Calu3 (cell line): ENCODE measurements around the gene FGF1. TPM values are rescaled to one million over a fixed set of nuclear protein-coding genes. Genes with fewer than 3 reads are reported as not detected.

Experiments
- BruUV-seq: library from RNA; stranded (reverse); fragments of 400-500 nt; replicated peaks from 2 replicates; lab custom pipeline; 2021; lab: Mats Ljungman, UMichigan
- CTCF ChIA-PET: fragments of 300-600 bp; sonication (Branson Sonifier 250); formaldehyde crosslinking; loops from one replicate; lab custom pipeline; 2022; ENCODE audit warnings: antibody characterized with exemption; lab: Charles Lee
- DNase-seq: peaks from one replicate; pipeline ENCODE4 v3.0.0; 2022
- H3K27ac Mint-ChIP-seq: one replicate; pipeline ENCODE4 v1.8.0; 2022; ENCODE audit warnings: mixed read lengths; ENCODE audit not compliant: unreplicated experiment
- H3K27me3 Mint-ChIP-seq: one replicate; pipeline ENCODE4 v1.8.0; 2022; ENCODE audit warnings: mixed read lengths; ENCODE audit not compliant: unreplicated experiment
- H3K36me3 Mint-ChIP-seq: one replicate; pipeline ENCODE4 v1.8.0; 2022; ENCODE audit warnings: mild to moderate bottlenecking, moderate library complexity, mixed read lengths; ENCODE audit not compliant: insufficient read depth, unreplicated experiment
- H3K4me1 Mint-ChIP-seq: one replicate; pipeline ENCODE4 v1.8.0; 2022; ENCODE audit warnings: mild to moderate bottlenecking, low read depth, mixed read lengths; ENCODE audit not compliant: unreplicated experiment
- H3K4me3 Mint-ChIP-seq: one replicate; pipeline ENCODE4 v1.8.0; 2022; ENCODE audit warnings: mild to moderate bottlenecking, low read depth, moderate library complexity, mixed read lengths; ENCODE audit not compliant: unreplicated experiment
- H3K9me3 Mint-ChIP-seq: one replicate; pipeline ENCODE4 v1.8.0; 2022; ENCODE audit warnings: low read depth, mixed read lengths; ENCODE audit not compliant: unreplicated experiment
- intact Hi-C: fragments of 100-400 bp; cut with micrococcal nuclease; formaldehyde crosslinking; loops from one replicate; pipeline ENCODE4 v1.10.0; 2022; ENCODE audit not compliant: unreplicated experiment
- total RNA-seq: library from RNA; stranded (reverse); gene quantifications from 2 replicates; pipeline ENCODE4 v1.2.3, GENCODE V29; 2022
- TF ChIP-seq, protein P1 (sequence below): fragments of 200-600 bp; IDR thresholded peaks from one replicate; pipeline ENCODE4 v1.8.0; 2022; ENCODE audit warnings: antibody characterized with exemption; ENCODE audit not compliant: unreplicated experiment

FGF1 gene
- total RNA-seq, 1 experiment from 2014 or later, result not detected

DNA sequence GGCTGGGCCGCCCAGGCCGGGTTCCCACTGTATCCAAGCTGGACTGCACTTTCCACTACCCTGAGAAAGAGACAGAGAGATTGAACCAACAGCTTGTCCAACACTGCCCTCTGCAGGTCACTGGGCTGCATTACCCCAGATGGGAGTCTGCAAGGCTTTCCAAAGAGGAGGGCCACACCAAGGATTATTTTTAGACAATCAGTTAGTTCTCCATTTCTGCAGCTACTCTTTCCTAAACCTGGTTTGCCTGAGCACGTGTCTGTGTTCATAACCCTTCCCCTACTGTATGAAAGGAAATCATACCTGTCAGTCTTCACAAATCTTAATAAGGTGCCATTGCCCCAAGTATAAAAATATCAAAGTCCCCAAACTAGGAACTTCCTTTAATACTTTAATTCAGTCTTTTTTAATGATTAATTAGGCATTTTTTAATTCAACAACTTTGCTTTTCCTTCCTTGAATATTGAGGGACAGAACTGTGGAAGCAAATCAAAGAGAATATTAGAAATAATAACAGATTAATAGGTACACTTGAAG is 13.4 kb upstream of the FGF1 start:
- no peak overlapping the region for H3K27ac Mint-ChIP-seq
- TF ChIP-seq, protein P1, sequence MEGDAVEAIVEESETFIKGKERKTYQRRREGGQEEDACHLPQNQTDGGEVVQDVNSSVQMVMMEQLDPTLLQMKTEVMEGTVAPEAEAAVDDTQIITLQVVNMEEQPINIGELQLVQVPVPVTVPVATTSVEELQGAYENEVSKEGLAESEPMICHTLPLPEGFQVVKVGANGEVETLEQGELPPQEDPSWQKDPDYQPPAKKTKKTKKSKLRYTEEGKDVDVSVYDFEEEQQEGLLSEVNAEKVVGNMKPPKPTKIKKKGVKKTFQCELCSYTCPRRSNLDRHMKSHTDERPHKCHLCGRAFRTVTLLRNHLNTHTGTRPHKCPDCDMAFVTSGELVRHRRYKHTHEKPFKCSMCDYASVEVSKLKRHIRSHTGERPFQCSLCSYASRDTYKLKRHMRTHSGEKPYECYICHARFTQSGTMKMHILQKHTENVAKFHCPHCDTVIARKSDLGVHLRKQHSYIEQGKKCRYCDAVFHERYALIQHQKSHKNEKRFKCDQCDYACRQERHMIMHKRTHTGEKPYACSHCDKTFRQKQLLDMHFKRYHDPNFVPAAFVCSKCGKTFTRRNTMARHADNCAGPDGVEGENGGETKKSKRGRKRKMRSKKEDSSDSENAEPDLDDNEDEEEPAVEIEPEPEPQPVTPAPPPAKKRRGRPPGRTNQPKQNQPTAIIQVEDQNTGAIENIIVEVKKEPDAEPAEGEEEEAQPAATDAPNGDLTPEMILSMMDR, result peak; percentile 99
- H3K4me3 Mint-ChIP-seq, result no peak overlapping the region
- CTCF ChIA-PET, result interaction anchor here (0.6 to 3.9 kb wide), 12 partner anchors 8 to 395 kb away, joined by 3 to 93 read pairs (median 6); no protein-coding TSS in a partner anchor
- DNase-seq, result peak; percentile 93
- intact Hi-C loops, result loop anchor here (1.0 to 2.0 kb wide), 3 partner anchors 44 to 546 kb away; no protein-coding TSS in a partner anchor
- peaks cover 16% of the 10 kb centered on the region for H3K27me3 Mint-ChIP-seq
- no TSS peak for BruUV-seq
- no peaks in the 10 kb centered on the region for H3K36me3 Mint-ChIP-seq
- H3K4me1 Mint-ChIP-seq, result peaks cover 22% of the 10 kb centered on the region
- H3K9me3 Mint-ChIP-seq, result no peaks in the 10 kb centered on the region

DNA sequence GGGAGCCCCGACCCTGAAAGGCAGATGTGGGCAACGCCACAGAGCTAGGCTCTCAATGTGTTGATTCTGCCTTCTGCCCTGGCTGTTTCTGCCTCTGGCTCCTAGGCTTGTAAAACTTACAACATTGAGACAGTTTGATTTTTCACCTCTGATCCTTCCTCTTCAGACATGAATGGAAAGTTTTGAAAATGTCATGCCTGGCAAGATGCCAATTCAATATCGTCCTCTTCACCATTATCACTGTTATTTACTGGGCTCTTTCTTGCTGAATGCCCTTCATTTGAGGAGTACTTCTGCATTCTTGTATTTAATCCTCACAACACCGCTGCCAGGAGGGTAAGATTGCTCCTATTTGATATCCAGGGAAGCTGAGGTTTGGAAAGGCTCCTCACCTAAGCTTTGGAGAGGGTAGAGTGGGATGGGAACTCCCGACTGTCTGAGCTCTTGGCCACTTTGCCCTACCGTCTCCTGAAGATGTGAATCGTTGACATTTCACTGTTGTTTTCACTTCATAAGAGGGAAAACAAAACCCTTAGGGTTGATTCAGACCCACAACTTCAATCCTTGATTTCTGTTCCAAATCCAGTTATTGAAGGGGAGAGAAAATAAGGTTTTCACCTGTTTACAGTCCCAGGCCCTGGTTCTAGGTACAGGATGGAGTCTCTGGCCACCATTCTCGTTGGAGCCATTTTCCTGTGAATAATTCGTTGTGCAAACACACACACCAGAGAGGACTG is 12.7 kb upstream of the FGF1 start:
- Mint-ChIP-seq H3K4me3 (no peak overlapping the region), H3K9me3 (no peaks in the 10 kb centered on the region), H3K36me3 (no peaks in the 10 kb centered on the region), H3K27ac (no peak overlapping the region), H3K27me3 (peaks cover 16% of the 10 kb centered on the region), H3K4me1 (peaks cover 22% of the 10 kb centered on the region)
- intact Hi-C loops, result loop anchor here (1.0 to 2.0 kb wide), 3 partner anchors 43 to 546 kb away; no protein-coding TSS in a partner anchor
- no peak for DNase-seq
- CTCF ChIA-PET, result interaction anchor here (1.0 to 3.9 kb wide), 10 partner anchors 9 to 150 kb away, joined by 3 to 93 read pairs (median 6); no protein-coding TSS in a partner anchor
- no TSS peak for BruUV-seq
- TF ChIP-seq, protein P1, result no peak

DNA sequence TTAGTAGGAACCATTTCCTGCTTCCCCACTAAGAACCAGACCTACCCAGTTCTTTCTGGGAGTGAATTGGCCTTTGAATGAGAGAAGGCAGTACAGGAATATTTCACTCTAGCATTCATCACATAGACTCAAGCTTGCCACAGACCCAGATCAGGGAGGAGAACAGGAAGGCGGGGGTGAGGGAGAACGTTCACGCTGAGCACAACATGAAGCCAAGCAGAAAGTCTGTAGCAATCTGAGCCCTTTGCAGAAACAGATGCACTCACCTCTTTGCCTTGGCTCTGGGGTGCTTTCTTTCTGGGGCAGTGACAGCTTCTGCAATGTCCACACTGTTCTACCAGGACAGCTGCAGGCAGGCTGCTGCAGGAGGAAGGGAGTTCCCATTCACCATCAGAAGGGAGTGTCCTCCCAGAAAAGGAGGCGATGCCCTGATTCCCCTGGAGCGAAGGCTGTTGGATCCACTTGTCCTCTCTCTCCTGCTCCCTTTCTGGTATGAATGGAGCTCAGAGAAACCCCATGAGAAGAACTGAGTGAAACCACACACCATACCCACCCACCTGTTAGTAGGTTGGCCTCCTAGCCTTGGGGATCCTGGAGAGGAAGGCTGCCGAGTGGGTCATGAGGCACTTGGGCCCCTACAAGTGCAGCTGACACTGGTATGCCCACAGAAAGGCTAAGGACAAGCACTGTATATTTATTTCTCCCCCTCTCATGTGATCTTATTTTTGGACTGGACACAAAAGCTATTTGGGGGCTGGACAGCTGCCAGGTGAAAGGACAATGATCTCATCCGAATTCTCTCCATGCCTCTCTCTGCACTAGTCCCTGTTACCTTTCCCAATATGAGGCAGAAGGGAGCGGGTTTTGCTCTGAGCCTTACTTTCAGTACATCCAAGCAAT is 11.7 kb upstream of the FGF1 start:
- Mint-ChIP-seq H3K4me3 (no peak overlapping the region), H3K4me1 (peaks cover 22% of the 10 kb centered on the region), H3K27me3 (peaks cover 16% of the 10 kb centered on the region), H3K27ac (no peak overlapping the region), H3K9me3 (no peaks in the 10 kb centered on the region), H3K36me3 (no peaks in the 10 kb centered on the region)
- TF ChIP-seq, protein P1, result no peak
- no TSS peak for BruUV-seq
- DNase-seq, result no peak
- intact Hi-C loops, result loop anchor here (2.0 kb wide), 1 partner anchor 545 kb away; no protein-coding TSS in a partner anchor
- CTCF ChIA-PET, result interaction anchor here (1.2 to 3.9 kb wide), 3 partner anchors 9 to 86 kb away, joined by 3 to 93 read pairs (median 15); no protein-coding TSS in a partner anchor

DNA sequence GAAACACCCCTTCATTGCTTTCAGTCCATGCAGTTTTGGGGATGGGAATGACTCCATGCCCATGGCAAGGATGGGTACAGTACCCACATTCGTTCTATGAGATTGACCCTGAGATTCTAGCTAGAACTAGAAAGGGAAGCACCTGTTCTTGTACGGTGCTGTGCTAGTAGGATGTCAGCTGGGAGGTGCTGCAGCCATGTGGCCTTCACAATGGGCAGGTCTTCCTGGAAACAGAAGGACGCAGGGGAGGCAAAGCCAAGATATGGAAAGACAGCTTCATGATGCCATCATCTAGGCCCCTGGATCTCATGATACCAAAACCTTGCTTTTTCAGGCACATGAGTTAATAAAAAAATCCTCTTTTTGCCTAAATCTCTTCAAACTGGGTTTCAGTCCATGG is 10.5 kb upstream of the FGF1 start:
- intact Hi-C loops, result no loop called here
- peaks cover 22% of the 10 kb centered on the region for H3K4me1 Mint-ChIP-seq
- H3K27me3 Mint-ChIP-seq, result peaks cover 16% of the 10 kb centered on the region
- no peaks in the 10 kb centered on the region for H3K36me3 Mint-ChIP-seq
- DNase-seq, result no peak
- H3K4me3 Mint-ChIP-seq, result no peak overlapping the region
- CTCF ChIA-PET, result interaction anchor here (1.9 kb wide), 1 partner anchor 41 kb away, joined by 7 read pairs; no protein-coding TSS in a partner anchor
- H3K9me3 Mint-ChIP-seq, result no peaks in the 10 kb centered on the region
- no TSS peak for BruUV-seq
- H3K27ac Mint-ChIP-seq, result no peak overlapping the region
- TF ChIP-seq, protein P1, result no peak
